ENCODE data around the gene MAPRE3.

GRCh38 chr2:26936855-26937254, 33.6 kb upstream of the MAPRE3 start:
- TF ChIP-seq OSR1 (CRISPR knock-in tag; IDR thresholded peaks at IDR 0.05) (no peak), ARNTL (CRISPR knock-in tag; IDR thresholded peaks at IDR 0.05; ENCODE audit: borderline replicate concordance, low read depth) (no peak)
- TF ChIP-seq, protein P1, sequence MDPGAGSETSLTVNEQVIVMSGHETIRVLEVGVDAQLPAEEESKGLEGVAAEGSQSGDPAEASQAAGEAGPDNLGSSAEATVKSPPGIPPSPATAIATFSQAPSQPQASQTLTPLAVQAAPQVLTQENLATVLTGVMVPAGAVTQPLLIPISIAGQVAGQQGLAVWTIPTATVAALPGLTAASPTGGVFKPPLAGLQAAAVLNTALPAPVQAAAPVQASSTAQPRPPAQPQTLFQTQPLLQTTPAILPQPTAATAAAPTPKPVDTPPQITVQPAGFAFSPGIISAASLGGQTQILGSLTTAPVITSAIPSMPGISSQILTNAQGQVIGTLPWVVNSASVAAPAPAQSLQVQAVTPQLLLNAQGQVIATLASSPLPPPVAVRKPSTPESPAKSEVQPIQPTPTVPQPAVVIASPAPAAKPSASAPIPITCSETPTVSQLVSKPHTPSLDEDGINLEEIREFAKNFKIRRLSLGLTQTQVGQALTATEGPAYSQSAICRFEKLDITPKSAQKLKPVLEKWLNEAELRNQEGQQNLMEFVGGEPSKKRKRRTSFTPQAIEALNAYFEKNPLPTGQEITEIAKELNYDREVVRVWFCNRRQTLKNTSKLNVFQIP (CRISPR knock-in tag; IDR thresholded peaks at IDR 0.05; ENCODE audit: borderline replicate concordance, low read depth), result no peak

Measured in SK-N-SH treated with all-trans-retinoic acid at 6 μM for 48 hours (cell line).